ENCODE results near the gene HIRIP3. TPM values are rescaled to one million over a fixed set of nuclear protein-coding genes. Genes with fewer than 3 reads are reported as not detected.

HIRIP3 gene
- total and polyA plus RNA-seq, 2 of the 13 experiments (the other 11 are each of a cell fraction or from before 2014, with no cell fraction given): 12.6 to 17.2 TPM

DNA sequence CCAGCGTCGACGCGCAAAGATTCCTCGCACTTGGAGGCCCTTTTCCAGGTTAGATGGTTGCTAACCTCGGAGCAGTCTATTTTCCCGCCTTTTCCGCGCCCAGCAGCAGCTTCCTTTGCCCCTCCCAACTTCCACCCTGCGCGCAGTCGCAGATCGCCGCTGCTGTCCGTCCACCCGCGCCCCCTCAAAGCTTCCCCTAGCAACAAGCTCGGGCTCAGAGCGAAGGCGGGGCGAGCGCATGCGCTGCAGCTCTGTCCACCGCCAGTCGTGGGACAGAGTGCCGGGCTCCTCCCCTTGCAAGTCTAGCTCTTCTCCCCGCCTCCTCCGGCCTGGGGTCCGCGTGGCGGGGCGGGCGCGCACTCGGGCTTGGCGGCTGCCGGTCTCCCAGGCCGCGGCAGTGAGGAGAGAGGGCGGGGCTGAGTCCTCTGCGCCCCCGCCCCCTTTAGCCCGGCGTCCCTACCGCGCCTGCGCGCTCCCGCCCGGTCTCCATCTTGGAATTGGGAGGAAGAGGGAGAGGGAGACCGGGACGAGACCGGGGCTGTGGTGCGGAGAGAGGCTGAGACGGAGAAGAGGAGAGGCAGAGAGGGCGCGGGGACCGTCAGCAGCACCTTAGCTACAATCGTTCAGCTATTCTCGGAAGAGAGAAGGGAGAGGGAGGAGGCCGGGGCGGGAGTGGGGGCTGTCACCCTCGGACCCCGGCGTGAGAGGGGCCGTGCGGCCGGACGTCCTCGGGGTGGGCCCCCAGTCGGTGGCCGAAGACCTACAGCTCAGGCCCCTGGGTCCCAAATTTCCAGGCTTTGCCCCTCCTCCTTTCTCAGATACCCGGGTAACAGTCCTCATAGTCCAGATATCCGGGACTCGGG, 21.8 kb downstream of the HIRIP3 start, which contains the start of gene TAOK2 (continued):
- TF ChIP-seq MBNL3 (CRISPR knock-in tag; conservative IDR thresholded peaks at IDR 0.05) (no peak), EHMT2 (IDR thresholded peaks at IDR 0.05; ENCODE audit: borderline replicate concordance, low read depth, low read length) (no peak), NR1H2 (CRISPR knock-in tag; IDR thresholded peaks at IDR 0.05; ENCODE audit: borderline replicate concordance, low read depth) (no peak), NR0B2 (CRISPR knock-in tag; IDR thresholded peaks at IDR 0.05) (peak; percentile 74), PRMT3 (CRISPR knock-in tag; IDR thresholded peaks at IDR 0.05; ENCODE audit: borderline replicate concordance, low read depth) (no peak; the same call in 1 of the 2 replicates), ZNF883 (CRISPR knock-in tag; IDR thresholded peaks at IDR 0.05; ENCODE audit: not compliant biosample characterization) (peak; percentile 96), CBX2 (IDR thresholded peaks at IDR 0.05; ENCODE audit: low read depth, low read length) (no peak), CBX2 (CRISPR knock-in tag; IDR thresholded peaks at IDR 0.05; ENCODE audit: low read depth) (no peak), BCLAF1 (IDR thresholded peaks at IDR 0.05) (no peak), ZFP1 (CRISPR knock-in tag; IDR thresholded peaks at IDR 0.05) (no peak), FIP1L1 (IDR thresholded peaks at IDR 0.05; ENCODE audit: borderline replicate concordance, insufficient read depth, low read depth, low read length) (peak; percentile 96), KLF12 (CRISPR knock-in tag; IDR thresholded peaks at IDR 0.05; ENCODE audit: borderline replicate concordance) (peak; percentile 96), HMG20A (CRISPR knock-in tag; IDR thresholded peaks at IDR 0.05; ENCODE audit: borderline replicate concordance) (peak; percentile 38; the same call in 1 of the 2 replicates), ZBTB3 (CRISPR knock-in tag; IDR thresholded peaks at IDR 0.05; ENCODE audit: borderline replicate concordance, low read depth) (0 out of 2 replicates have a peak, but pooled peaks have one; percentile 50), MTF2 (CRISPR knock-in tag; IDR thresholded peaks at IDR 0.05; ENCODE audit: borderline replicate concordance) (peak; percentile 93; the same call in 1 of the 2 replicates), SRSF4 (IDR thresholded peaks at IDR 0.05; ENCODE audit: low read depth, low read length, poor library complexity, severe bottlenecking) (no peak)
- TF ChIP-seq, protein P1, sequence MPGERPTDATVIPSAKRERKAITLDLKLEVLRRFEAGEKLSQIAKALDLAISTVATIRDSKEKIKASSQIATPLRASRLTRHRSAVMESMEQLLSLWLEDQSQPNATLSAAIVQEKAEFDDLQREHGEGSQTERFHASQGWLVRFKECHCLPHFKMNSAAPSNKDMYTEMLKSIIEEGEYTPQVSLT (CRISPR knock-in tag; IDR thresholded peaks at IDR 0.05; ENCODE audit: borderline replicate concordance, low read depth): no peak; the same call in 1 of the 2 replicates
- TF ChIP-seq, protein P2, sequence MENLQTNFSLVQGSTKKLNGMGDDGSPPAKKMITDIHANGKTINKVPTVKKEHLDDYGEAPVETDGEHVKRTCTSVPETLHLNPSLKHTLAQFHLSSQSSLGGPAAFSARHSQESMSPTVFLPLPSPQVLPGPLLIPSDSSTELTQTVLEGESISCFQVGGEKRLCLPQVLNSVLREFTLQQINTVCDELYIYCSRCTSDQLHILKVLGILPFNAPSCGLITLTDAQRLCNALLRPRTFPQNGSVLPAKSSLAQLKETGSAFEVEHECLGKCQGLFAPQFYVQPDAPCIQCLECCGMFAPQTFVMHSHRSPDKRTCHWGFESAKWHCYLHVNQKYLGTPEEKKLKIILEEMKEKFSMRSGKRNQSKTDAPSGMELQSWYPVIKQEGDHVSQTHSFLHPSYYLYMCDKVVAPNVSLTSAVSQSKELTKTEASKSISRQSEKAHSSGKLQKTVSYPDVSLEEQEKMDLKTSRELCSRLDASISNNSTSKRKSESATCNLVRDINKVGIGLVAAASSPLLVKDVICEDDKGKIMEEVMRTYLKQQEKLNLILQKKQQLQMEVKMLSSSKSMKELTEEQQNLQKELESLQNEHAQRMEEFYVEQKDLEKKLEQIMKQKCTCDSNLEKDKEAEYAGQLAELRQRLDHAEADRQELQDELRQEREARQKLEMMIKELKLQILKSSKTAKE (CRISPR knock-in tag; IDR thresholded peaks at IDR 0.05; ENCODE audit: borderline replicate concordance): peak; percentile 85
- TF ChIP-seq, protein P3, sequence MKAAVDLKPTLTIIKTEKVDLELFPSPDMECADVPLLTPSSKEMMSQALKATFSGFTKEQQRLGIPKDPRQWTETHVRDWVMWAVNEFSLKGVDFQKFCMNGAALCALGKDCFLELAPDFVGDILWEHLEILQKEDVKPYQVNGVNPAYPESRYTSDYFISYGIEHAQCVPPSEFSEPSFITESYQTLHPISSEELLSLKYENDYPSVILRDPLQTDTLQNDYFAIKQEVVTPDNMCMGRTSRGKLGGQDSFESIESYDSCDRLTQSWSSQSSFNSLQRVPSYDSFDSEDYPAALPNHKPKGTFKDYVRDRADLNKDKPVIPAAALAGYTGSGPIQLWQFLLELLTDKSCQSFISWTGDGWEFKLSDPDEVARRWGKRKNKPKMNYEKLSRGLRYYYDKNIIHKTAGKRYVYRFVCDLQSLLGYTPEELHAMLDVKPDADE (CRISPR knock-in tag; IDR thresholded peaks at IDR 0.05): 0 out of 2 replicates have a peak, but pooled peaks have one; percentile 57

Measured in HepG2 (cell line).